ENCODE results near the gene CPXM2.

The CPXM2 gene

GRCh38 chr10:123883673-123884320 lies 7.8 kb downstream of the CPXM2 start:
- ChIA-PET CTCF (no interaction called here), POLR2A (no interaction called here)
- no peak for TF ChIP-seq SUZ12 (IDR thresholded peaks at IDR 0.05)
- no peak for TF ChIP-seq PKNOX1 (IDR thresholded peaks at IDR 0.05)
- no peak for TF ChIP-seq BHLHE40 (IDR thresholded peaks at IDR 0.05; ENCODE audit: borderline replicate concordance)
- TF ChIP-seq FOXK2 (IDR thresholded peaks at IDR 0.05): no peak
- no peak for TF ChIP-seq CTBP1 (IDR thresholded peaks at IDR 0.05; ENCODE audit: borderline replicate concordance)
- no peak for TF ChIP-seq NFRKB (IDR thresholded peaks at IDR 0.05)
- no peak for TF ChIP-seq TARDBP (IDR thresholded peaks at IDR 0.05)
- DNase-seq (ENCODE audit: extremely low spot score): no peak

GRCh38 chr10:123882681-123883445 lies 8.7 kb downstream of the CPXM2 start:
- DNase-seq (ENCODE audit: extremely low spot score): no peak
- ChIA-PET POLR2A (no interaction called here), CTCF (no interaction called here)
- no peak for TF ChIP-seq LEF1 (IDR thresholded peaks at IDR 0.05; ENCODE audit: borderline replicate concordance)
- TF ChIP-seq BHLHE40 (IDR thresholded peaks at IDR 0.05; ENCODE audit: borderline replicate concordance): no peak
- no peak for TF ChIP-seq L3MBTL2 (conservative IDR thresholded peaks at IDR 0.05)
- no peak for TF ChIP-seq SP1 (IDR thresholded peaks at IDR 0.05)
- no peak for TF ChIP-seq FOXA1 (IDR thresholded peaks at IDR 0.05)
- TF ChIP-seq PKNOX1 (IDR thresholded peaks at IDR 0.05): no peak
- TF ChIP-seq ARNT (IDR thresholded peaks at IDR 0.05): no peak
- TF ChIP-seq HDGF (IDR thresholded peaks at IDR 0.05; ENCODE audit: borderline replicate concordance): no peak

- TF ChIP-seq PKNOX1 (IDR thresholded peaks at IDR 0.05) (no peak), L3MBTL2 (conservative IDR thresholded peaks at IDR 0.05) (no peak), ARNT (IDR thresholded peaks at IDR 0.05) (no peak), SP1 (IDR thresholded peaks at IDR 0.05) (no peak), FOXK2 (IDR thresholded peaks at IDR 0.05) (no peak), LEF1 (IDR thresholded peaks at IDR 0.05; ENCODE audit: borderline replicate concordance) (no peak), NFRKB (IDR thresholded peaks at IDR 0.05) (no peak), FOXA1 (IDR thresholded peaks at IDR 0.05) (no peak), SUZ12 (IDR thresholded peaks at IDR 0.05) (no peak), BHLHE40 (IDR thresholded peaks at IDR 0.05; ENCODE audit: borderline replicate concordance) (no peak), FOXM1 (IDR thresholded peaks at IDR 0.05; ENCODE audit: borderline replicate concordance) (no peak), HDGF (IDR thresholded peaks at IDR 0.05; ENCODE audit: borderline replicate concordance) (no peak), TARDBP (IDR thresholded peaks at IDR 0.05) (no peak), CTBP1 (IDR thresholded peaks at IDR 0.05; ENCODE audit: borderline replicate concordance) (no peak), ELF4 (IDR thresholded peaks at IDR 0.05) (no peak), ZNF384 (IDR thresholded peaks at IDR 0.05) (no peak)
- ChIA-PET CTCF (no interaction called here), POLR2A (no interaction called here)
Measured at GRCh38 chr10:123882177-123882576, 9.4 kb downstream of the CPXM2 start.

GRCh38 chr10:123879606-123880257 lies 11.9 kb downstream of the CPXM2 start:
- ChIA-PET POLR2A (no interaction called here), CTCF (no interaction called here)
- TF ChIP-seq SP1 (IDR thresholded peaks at IDR 0.05) (no peak), PKNOX1 (IDR thresholded peaks at IDR 0.05) (no peak), BHLHE40 (IDR thresholded peaks at IDR 0.05; ENCODE audit: borderline replicate concordance) (no peak), HDGF (IDR thresholded peaks at IDR 0.05; ENCODE audit: borderline replicate concordance) (no peak), ZNF384 (IDR thresholded peaks at IDR 0.05) (no peak), FOXM1 (IDR thresholded peaks at IDR 0.05; ENCODE audit: borderline replicate concordance) (no peak), SUZ12 (IDR thresholded peaks at IDR 0.05) (no peak), TARDBP (IDR thresholded peaks at IDR 0.05) (no peak), ELF4 (IDR thresholded peaks at IDR 0.05) (no peak), NFRKB (IDR thresholded peaks at IDR 0.05) (no peak), LEF1 (IDR thresholded peaks at IDR 0.05; ENCODE audit: borderline replicate concordance) (no peak), FOXA1 (IDR thresholded peaks at IDR 0.05) (no peak), FOXK2 (IDR thresholded peaks at IDR 0.05) (no peak), ARNT (IDR thresholded peaks at IDR 0.05) (no peak), CTBP1 (IDR thresholded peaks at IDR 0.05; ENCODE audit: borderline replicate concordance) (no peak)
- no peak for DNase-seq (ENCODE audit: extremely low spot score)

More at GRCh38 chr10:123882177-123882576, 9.4 kb downstream of the CPXM2 start:
- DNase-seq (ENCODE audit: extremely low spot score): no peak

DNA sequence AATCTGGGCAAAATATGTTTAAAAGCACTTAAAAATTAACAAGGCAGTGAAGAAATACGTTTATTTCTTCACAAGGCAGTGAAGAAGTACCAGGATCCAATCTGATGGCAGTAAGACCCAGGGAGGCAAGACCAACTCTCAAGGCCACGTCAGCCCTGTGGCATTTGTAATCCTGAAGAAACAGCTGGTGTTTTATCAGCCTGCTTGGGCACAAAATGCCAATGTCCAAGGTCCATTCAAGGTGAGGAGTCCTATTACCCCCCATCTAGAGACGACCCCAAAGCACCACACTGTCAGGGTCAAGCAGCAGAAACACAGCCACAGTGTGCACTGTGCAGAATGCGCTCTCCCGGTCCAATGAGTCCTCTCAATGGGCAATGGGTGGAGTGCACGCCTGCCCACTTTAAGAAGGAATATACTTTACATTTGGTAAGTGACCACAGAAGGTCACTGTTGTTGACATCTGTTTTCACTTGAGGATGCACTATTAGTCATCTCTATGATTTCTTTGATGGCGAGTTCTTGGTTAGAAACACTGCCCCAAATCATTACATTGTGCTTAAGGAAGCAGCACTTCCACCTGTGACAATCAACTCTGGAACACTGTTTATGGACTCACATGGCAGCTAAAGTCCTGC lies 12.8 kb downstream of the CPXM2 start:
- ChIA-PET POLR2A (no interaction called here), CTCF (no interaction called here)

More for the DNA sequence above, 12.8 kb downstream of the CPXM2 start:
- DNase-seq (ENCODE audit: extremely low spot score): no peak
- TF ChIP-seq SP1 (IDR thresholded peaks at IDR 0.05) (no peak), SUZ12 (IDR thresholded peaks at IDR 0.05) (no peak), TARDBP (IDR thresholded peaks at IDR 0.05) (no peak), FOXA1 (IDR thresholded peaks at IDR 0.05) (no peak), FOXM1 (IDR thresholded peaks at IDR 0.05; ENCODE audit: borderline replicate concordance) (no peak), LEF1 (IDR thresholded peaks at IDR 0.05; ENCODE audit: borderline replicate concordance) (no peak), NFRKB (IDR thresholded peaks at IDR 0.05) (no peak), FOXK2 (IDR thresholded peaks at IDR 0.05) (no peak), PKNOX1 (IDR thresholded peaks at IDR 0.05) (no peak), BHLHE40 (IDR thresholded peaks at IDR 0.05; ENCODE audit: borderline replicate concordance) (no peak), L3MBTL2 (conservative IDR thresholded peaks at IDR 0.05) (no peak), ARNT (IDR thresholded peaks at IDR 0.05) (no peak)
